MM.1S (cell line): ENCODE results near the gene GABRA5.

ENCODE experiments used
- DNase-seq: peaks from one replicate; pipeline ENCODE4 v3.0.0-alpha.2; 2015
- H2AFZ ChIP-seq: fragments of 300-600 bp; sonication (generic); 2 replicates; pipeline ENCODE4 v1.6.0; 2016; ENCODE audit warnings: antibody characterized with exemption, low read length
- H3F3A ChIP-seq: fragments of 300-600 bp; sonication (generic); 2 replicates; pipeline ENCODE4 v1.6.1; 2016; ENCODE audit warnings: mild to moderate bottlenecking, antibody characterized with exemption, low read length, moderate library complexity, mixed read lengths; ENCODE audit not compliant: insufficient read depth
- H3K27ac ChIP-seq: fragments of 300-600 bp; sonication (generic); 2 replicates; pipeline ENCODE4 v1.5.1; 2016; ENCODE audit warnings: mild to moderate bottlenecking, low read length
- H3K27me3 ChIP-seq: fragments of 300-600 bp; sonication (generic); replicated peaks from 2 replicates; pipeline ENCODE4 v1.6.0; 2016; ENCODE audit warnings: low read length; ENCODE audit not compliant: insufficient read depth
- H3K36me3 ChIP-seq: fragments of 300-600 bp; sonication (generic); replicated peaks from 2 replicates; pipeline ENCODE4 v1.6.1; 2016; ENCODE audit warnings: mild to moderate bottlenecking, low read length, mixed read lengths; ENCODE audit not compliant: insufficient read depth
- H3K4me1 ChIP-seq: fragments of 300-600 bp; sonication (generic); 2 replicates; pipeline ENCODE4 v1.6.1; 2016; ENCODE audit warnings: low read length, mixed read lengths
- H3K4me2 ChIP-seq: fragments of 300-600 bp; sonication (generic); 2 replicates; pipeline ENCODE4 v1.6.0; 2016; ENCODE audit warnings: low read depth, low read length
- H3K4me3 ChIP-seq: fragments of 300-600 bp; sonication (generic); 2 replicates; pipeline ENCODE4 v1.5.1; 2016; ENCODE audit warnings: low read length, mixed read lengths
- H3K79me2 ChIP-seq: fragments of 300-600 bp; sonication (generic); 2 replicates; pipeline ENCODE4 v1.6.1; 2016; ENCODE audit warnings: mixed run types, low read length, mixed read lengths
- H3K9ac ChIP-seq: fragments of 300-600 bp; sonication (generic); 2 replicates; pipeline ENCODE4 v1.6.1; 2016; ENCODE audit warnings: low read length, mixed read lengths
- H3K9me2 ChIP-seq: fragments of 300-600 bp; sonication (generic); replicated peaks from 2 replicates; pipeline ENCODE4 v1.6.1; 2016; ENCODE audit warnings: mild to moderate bottlenecking, low read length, mixed read lengths; ENCODE audit not compliant: insufficient read depth
- H3K9me3 ChIP-seq: fragments of 300-600 bp; sonication (generic); replicated peaks from 2 replicates; pipeline ENCODE4 v1.6.1; 2016; ENCODE audit warnings: mild to moderate bottlenecking, low read length, mixed read lengths; ENCODE audit not compliant: insufficient read depth
- H4K20me1 ChIP-seq: fragments of 300-600 bp; sonication (generic); 2 replicates; pipeline ENCODE4 v1.6.1; 2016; ENCODE audit warnings: mild to moderate bottlenecking, low read length, moderate library complexity, mixed read lengths; ENCODE audit not compliant: insufficient read depth
- CTCF ChIP-seq: fragments of 300-600 bp; sonication (generic); IDR thresholded peaks from 2 replicates; pipeline ENCODE4 v1.5.1; 2016; ENCODE audit warnings: antibody characterized with exemption, low read length, mixed read lengths
- EZH2 ChIP-seq: fragments of 300-600 bp; sonication (generic); optimal IDR thresholded peaks from 2 replicates; pipeline ENCODE3; 2017; ENCODE audit warnings: low read depth, mild to moderate bottlenecking, antibody characterized with exemption, low read length, mixed read lengths
- EZH2phosphoT487 ChIP-seq: fragments of 300-600 bp; sonication (generic); IDR thresholded peaks from 2 replicates; pipeline ENCODE4 v1.6.1; 2018; ENCODE audit warnings: antibody characterized with exemption, low read length

Gene GABRA5

DNA sequence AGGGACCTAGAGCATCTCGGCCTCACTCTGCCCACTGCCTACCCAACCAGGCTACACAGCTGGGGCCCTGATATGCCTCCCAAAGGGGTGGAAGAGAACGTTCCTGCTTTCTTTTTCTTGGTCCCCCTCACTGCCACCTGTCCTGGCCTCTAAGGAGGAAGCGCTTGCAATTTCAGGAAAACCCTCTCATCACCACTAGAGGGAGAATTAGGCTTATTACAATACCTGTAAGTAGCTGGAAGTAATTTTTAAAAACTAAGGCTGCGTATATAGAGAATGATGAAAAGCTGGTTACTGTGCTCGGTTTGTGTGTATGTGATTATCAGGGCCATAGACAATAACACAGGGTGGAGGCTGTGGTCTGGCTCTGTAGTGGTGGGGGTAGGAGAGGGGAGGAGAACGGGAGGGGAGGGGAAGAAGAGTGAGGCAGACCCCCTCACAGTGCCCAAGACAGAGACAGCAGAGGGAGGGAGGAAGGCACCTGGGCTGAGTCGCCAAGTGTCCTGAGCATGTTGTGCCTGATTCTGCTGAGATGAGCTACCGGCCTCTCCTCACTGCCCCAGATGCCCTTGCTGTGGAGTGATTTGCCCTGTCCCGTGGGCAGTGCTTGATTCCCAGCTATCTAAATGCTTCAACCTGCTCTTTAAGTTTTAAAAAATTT, 107.4 kb downstream of the GABRA5 start:
- Histone ChIP-seq H3K27ac (no peak overlapping the region), H3K9me3 (no peaks in the 10 kb centered on the region), H2AFZ (no peak overlapping the region), H3K79me2 (no peaks in the 10 kb centered on the region), H3K4me2 (no peak overlapping the region), H3K27me3 (no peaks in the 10 kb centered on the region), H4K20me1 (no peaks in the 10 kb centered on the region), H3K9me2 (no peaks in the 10 kb centered on the region), H3K4me3 (no peak overlapping the region), H3K36me3 (no peaks in the 10 kb centered on the region), H3F3A (no peaks in the 10 kb centered on the region), H3K4me1 (no peaks in the 10 kb centered on the region), H3K9ac (no peak overlapping the region)
- DNase-seq = peak; percentile 37
- TF ChIP-seq CTCF = peak; percentile 35
- no peak for TF ChIP-seq EZH2phosphoT487
- TF ChIP-seq EZH2 = no peak

DNA sequence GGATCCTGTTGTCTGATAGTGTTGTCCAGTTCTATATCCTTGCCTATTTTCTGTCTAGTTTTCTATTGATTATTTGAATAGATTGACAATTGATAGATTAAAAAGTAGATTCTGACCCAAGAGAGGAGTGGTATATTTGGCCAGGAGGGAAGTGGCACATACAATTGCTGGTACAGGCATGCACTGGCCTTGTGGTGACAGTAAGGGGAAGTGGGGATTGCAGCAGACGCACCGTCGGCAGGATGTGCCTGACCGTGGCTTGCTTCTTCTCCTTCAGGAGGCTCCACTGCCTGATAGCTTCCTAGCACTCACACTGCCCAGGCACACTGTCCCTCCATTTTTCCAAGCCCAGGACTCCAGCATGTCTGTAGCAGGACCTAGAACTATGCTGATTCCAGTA, 114.6 kb downstream of the GABRA5 start:
- Histone ChIP-seq H3K4me2 (no peak overlapping the region), H3K9me3 (no peaks in the 10 kb centered on the region), H3K9ac (no peak overlapping the region), H4K20me1 (no peaks in the 10 kb centered on the region), H3K27ac (no peak overlapping the region), H3F3A (no peaks in the 10 kb centered on the region), H3K27me3 (no peaks in the 10 kb centered on the region), H3K9me2 (no peaks in the 10 kb centered on the region), H3K79me2 (no peaks in the 10 kb centered on the region), H2AFZ (no peak overlapping the region), H3K36me3 (no peaks in the 10 kb centered on the region), H3K4me1 (no peaks in the 10 kb centered on the region), H3K4me3 (no peak overlapping the region)
- TF ChIP-seq EZH2phosphoT487 = no peak
- TF ChIP-seq EZH2 = no peak
- TF ChIP-seq CTCF = no peak
- no peak for DNase-seq

- no peak overlapping the region for H3K4me2 ChIP-seq
- H3K9me3 ChIP-seq = no peaks in the 10 kb centered on the region
- no peak overlapping the region for H2AFZ ChIP-seq
- no peaks in the 10 kb centered on the region for H3K27me3 ChIP-seq
- no peaks in the 10 kb centered on the region for H4K20me1 ChIP-seq
- H3K4me3 ChIP-seq = no peak overlapping the region
- no peaks in the 10 kb centered on the region for H3K79me2 ChIP-seq
- TF ChIP-seq CTCF (peak; percentile 13), EZH2 (no peak), EZH2phosphoT487 (no peak)
- no peaks in the 10 kb centered on the region for H3F3A ChIP-seq
- DNase-seq = no peak
- H3K27ac ChIP-seq = no peak overlapping the region
- no peaks in the 10 kb centered on the region for H3K4me1 ChIP-seq
- H3K36me3 ChIP-seq = no peaks in the 10 kb centered on the region
- H3K9me2 ChIP-seq = no peaks in the 10 kb centered on the region
- no peak overlapping the region for H3K9ac ChIP-seq
Measured at GRCh38 chr15:26983822-26984221, 117.0 kb downstream of the GABRA5 start.
